ENCODE results near the gene CCDC146.

DNA sequence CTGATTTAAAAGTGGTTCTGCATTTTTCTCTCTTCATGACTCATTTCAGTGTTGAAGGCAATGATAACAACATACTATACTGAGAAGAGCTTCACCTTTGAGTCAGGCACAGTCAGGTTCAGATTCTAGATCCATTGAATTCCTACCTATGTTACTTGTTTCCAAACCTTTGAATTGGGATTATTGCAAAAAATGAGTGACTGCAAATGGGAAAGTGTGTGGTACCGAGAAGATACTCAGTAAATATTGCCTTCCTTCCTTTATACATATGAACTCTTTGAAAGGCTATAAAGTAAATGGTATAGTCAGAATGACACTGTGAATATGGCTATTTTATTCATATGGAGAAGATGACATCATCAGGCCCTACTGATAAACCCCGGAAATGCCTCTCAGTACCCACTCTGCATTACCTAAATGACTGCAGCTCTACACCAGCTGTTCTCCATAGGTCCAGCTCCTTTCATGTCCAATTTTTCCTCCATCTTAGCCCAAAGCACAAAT is 143.9 kb downstream of the CCDC146 start:
- TF ChIP-seq POLR2A (IDR thresholded peaks at IDR 0.05; ENCODE audit: low read depth, low read length) (no peak), POLR2AphosphoS5 (IDR thresholded peaks at IDR 0.05; ENCODE audit: low read depth, low read length) (no peak), TAF1 (IDR thresholded peaks at IDR 0.05; ENCODE audit: low read depth, low read length) (no peak), SPI1 (IDR thresholded peaks at IDR 0.05; ENCODE audit: low read depth, low read length) (peak; percentile 32; the same call in 1 of the 2 replicates), PAX5 (IDR thresholded peaks at IDR 0.05; ENCODE audit: insufficient read depth, low read length, severe bottlenecking) (no peak)
